Breast epithelium (tissue), 3 donors: ENCODE results near the gene PLEKHN1.

Experiments used
- POLR2AphosphoS5 ChIP-seq, 3 donors: sonication (generic); formaldehyde crosslinking; IDR thresholded peaks; one replicate each; pipeline ENCODE4 v1.6.1; 2017; ENCODE audit warnings: antibody characterized with exemption in 3 of 3
- TF ChIP-seq, protein P1 (sequence below), 3 donors: fragments of 450-650 bp; IDR thresholded peaks; one replicate each; pipeline ENCODE4 v1.5.1; 2016 to 2017; ENCODE audit warnings: antibody characterized with exemption in 3 of 3, mild to moderate bottlenecking in 3 of 3, moderate library complexity in 3 of 3

- TF ChIP-seq, protein P1, sequence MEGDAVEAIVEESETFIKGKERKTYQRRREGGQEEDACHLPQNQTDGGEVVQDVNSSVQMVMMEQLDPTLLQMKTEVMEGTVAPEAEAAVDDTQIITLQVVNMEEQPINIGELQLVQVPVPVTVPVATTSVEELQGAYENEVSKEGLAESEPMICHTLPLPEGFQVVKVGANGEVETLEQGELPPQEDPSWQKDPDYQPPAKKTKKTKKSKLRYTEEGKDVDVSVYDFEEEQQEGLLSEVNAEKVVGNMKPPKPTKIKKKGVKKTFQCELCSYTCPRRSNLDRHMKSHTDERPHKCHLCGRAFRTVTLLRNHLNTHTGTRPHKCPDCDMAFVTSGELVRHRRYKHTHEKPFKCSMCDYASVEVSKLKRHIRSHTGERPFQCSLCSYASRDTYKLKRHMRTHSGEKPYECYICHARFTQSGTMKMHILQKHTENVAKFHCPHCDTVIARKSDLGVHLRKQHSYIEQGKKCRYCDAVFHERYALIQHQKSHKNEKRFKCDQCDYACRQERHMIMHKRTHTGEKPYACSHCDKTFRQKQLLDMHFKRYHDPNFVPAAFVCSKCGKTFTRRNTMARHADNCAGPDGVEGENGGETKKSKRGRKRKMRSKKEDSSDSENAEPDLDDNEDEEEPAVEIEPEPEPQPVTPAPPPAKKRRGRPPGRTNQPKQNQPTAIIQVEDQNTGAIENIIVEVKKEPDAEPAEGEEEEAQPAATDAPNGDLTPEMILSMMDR (IDR thresholded peaks at IDR 0.05), result no peak
- TF ChIP-seq POLR2AphosphoS5 (IDR thresholded peaks at IDR 0.05), result peak; percentile 15 to 43 (median 18)
Measured at GRCh38 chr1:958823-959730, 7.2 kb upstream of the PLEKHN1 start, which contains the start of gene NOC2L.
